Stimulated activated memory B cell treated with anti-CD40 and anti-IgM and Interleukin-4, amounts not matched to agents 10 μg/mL and 1 μg/mL and 100 μg/mL, for 72 hours (primary cell): ENCODE measurements around the gene GALNT2.

Source experiments
- ATAC-seq: fragments of 150-1000 bp; cut with Tn5 transposase; 2 replicates; pipeline ENCODE4 v1.10.0; 2021
- H3K27ac Mint-ChIP-seq: one replicate; pipeline ENCODE4 v1.8.0; 2022; ENCODE audit warnings: mild to moderate bottlenecking, mixed read lengths
- H3K27me3 Mint-ChIP-seq: one replicate; pipeline ENCODE4 v1.8.0; 2022; ENCODE audit warnings: mixed read lengths
- H3K36me3 Mint-ChIP-seq: one replicate; pipeline ENCODE4 v1.8.0; 2022; ENCODE audit warnings: mixed read lengths
- H3K4me1 Mint-ChIP-seq: one replicate; pipeline ENCODE4 v1.8.0; 2022; ENCODE audit warnings: mixed read lengths
- H3K4me3 Mint-ChIP-seq: one replicate; pipeline ENCODE4 v1.8.0; 2022; ENCODE audit warnings: mild to moderate bottlenecking, moderate library complexity, mixed read lengths
- H3K9me3 Mint-ChIP-seq: one replicate; pipeline ENCODE4 v1.8.0; 2022; ENCODE audit warnings: mixed read lengths

The GALNT2 gene

GRCh38 chr1:230313453-230314141, 246.6 kb downstream of the GALNT2 start:
- Mint-ChIP-seq H3K36me3 (no peaks in the 10 kb centered on the region), H3K27ac (no peak overlapping the region), H3K4me1 (peaks cover 6% of the 10 kb centered on the region), H3K27me3 (peaks cover 9% of the 10 kb centered on the region), H3K4me3 (no peak overlapping the region), H3K9me3 (no peaks in the 10 kb centered on the region)
- no peak for ATAC-seq

- no peaks in the 10 kb centered on the region for H3K36me3 Mint-ChIP-seq
- peaks cover 6% of the 10 kb centered on the region for H3K4me1 Mint-ChIP-seq
- no peaks in the 10 kb centered on the region for H3K9me3 Mint-ChIP-seq
- H3K27me3 Mint-ChIP-seq, result peaks cover 9% of the 10 kb centered on the region
- ATAC-seq, result no peak
- H3K4me3 Mint-ChIP-seq, result no peak overlapping the region
- H3K27ac Mint-ChIP-seq, result no peak overlapping the region
These were observed 247.1 kb downstream of the GALNT2 start for GRCh38 chr1:230314142-230314470.

- Mint-ChIP-seq H3K4me1 (peaks cover 6% of the 10 kb centered on the region), H3K36me3 (no peaks in the 10 kb centered on the region), H3K9me3 (no peaks in the 10 kb centered on the region), H3K4me3 (no peak overlapping the region), H3K27ac (no peak overlapping the region), H3K27me3 (peaks cover 9% of the 10 kb centered on the region)
- no peak for ATAC-seq
These were observed 248.1 kb downstream of the GALNT2 start for GRCh38 chr1:230315099-230315498.

- no peaks in the 10 kb centered on the region for H3K4me1 Mint-ChIP-seq
- H3K9me3 Mint-ChIP-seq, result no peaks in the 10 kb centered on the region
- no peak overlapping the region for H3K27ac Mint-ChIP-seq
- no peak for ATAC-seq
- peaks cover 3% of the 10 kb centered on the region for H3K27me3 Mint-ChIP-seq
- H3K36me3 Mint-ChIP-seq, result no peaks in the 10 kb centered on the region
- H3K4me3 Mint-ChIP-seq, result no peak overlapping the region
These were observed 250.1 kb downstream of the GALNT2 start for GRCh38 chr1:230316864-230317745.

- H3K36me3 Mint-ChIP-seq, result no peaks in the 10 kb centered on the region
- ATAC-seq, result no peak
- no peaks in the 10 kb centered on the region for H3K27me3 Mint-ChIP-seq
- no peaks in the 10 kb centered on the region for H3K9me3 Mint-ChIP-seq
- H3K4me1 Mint-ChIP-seq, result no peaks in the 10 kb centered on the region
- H3K27ac Mint-ChIP-seq, result no peak overlapping the region
- H3K4me3 Mint-ChIP-seq, result no peak overlapping the region
These were observed 251.1 kb downstream of the GALNT2 start for GRCh38 chr1:230317823-230318819.

GRCh38 chr1:230319014-230319747, 252.1 kb downstream of the GALNT2 start:
- Mint-ChIP-seq H3K4me1 (no peaks in the 10 kb centered on the region), H3K4me3 (no peak overlapping the region), H3K27me3 (no peaks in the 10 kb centered on the region), H3K36me3 (no peaks in the 10 kb centered on the region), H3K27ac (no peak overlapping the region), H3K9me3 (no peaks in the 10 kb centered on the region)
- no peak for ATAC-seq

GRCh38 chr1:230320804-230321203, 253.8 kb downstream of the GALNT2 start:
- Mint-ChIP-seq H3K27ac (no peak overlapping the region), H3K27me3 (no peaks in the 10 kb centered on the region), H3K4me3 (no peak overlapping the region), H3K9me3 (no peaks in the 10 kb centered on the region), H3K36me3 (no peaks in the 10 kb centered on the region), H3K4me1 (no peaks in the 10 kb centered on the region)
- ATAC-seq, result no peak

GRCh38 chr1:230321341-230321740, 254.3 kb downstream of the GALNT2 start:
- Mint-ChIP-seq H3K36me3 (no peaks in the 10 kb centered on the region), H3K27ac (no peak overlapping the region), H3K27me3 (no peaks in the 10 kb centered on the region), H3K4me3 (no peak overlapping the region), H3K4me1 (no peaks in the 10 kb centered on the region), H3K9me3 (no peaks in the 10 kb centered on the region)
- ATAC-seq, result no peak

GRCh38 chr1:230321741-230322420, 254.8 kb downstream of the GALNT2 start:
- H3K27ac Mint-ChIP-seq, result no peak overlapping the region
- no peaks in the 10 kb centered on the region for H3K9me3 Mint-ChIP-seq
- H3K4me3 Mint-ChIP-seq, result no peak overlapping the region
- H3K36me3 Mint-ChIP-seq, result no peaks in the 10 kb centered on the region
- H3K4me1 Mint-ChIP-seq, result no peaks in the 10 kb centered on the region
- no peak for ATAC-seq
- H3K27me3 Mint-ChIP-seq, result no peaks in the 10 kb centered on the region

GRCh38 chr1:230322421-230322756, 255.4 kb downstream of the GALNT2 start:
- Mint-ChIP-seq H3K36me3 (no peaks in the 10 kb centered on the region), H3K9me3 (no peaks in the 10 kb centered on the region), H3K4me3 (no peak overlapping the region), H3K4me1 (no peaks in the 10 kb centered on the region), H3K27me3 (no peaks in the 10 kb centered on the region), H3K27ac (no peak overlapping the region)
- ATAC-seq, result no peak

GRCh38 chr1:230322967-230323547, 256.0 kb downstream of the GALNT2 start:
- H3K36me3 Mint-ChIP-seq, result no peaks in the 10 kb centered on the region
- H3K4me1 Mint-ChIP-seq, result peaks cover 6% of the 10 kb centered on the region
- peaks cover 6% of the 10 kb centered on the region for H3K27me3 Mint-ChIP-seq
- no peaks in the 10 kb centered on the region for H3K9me3 Mint-ChIP-seq
- no peak overlapping the region for H3K4me3 Mint-ChIP-seq
- ATAC-seq, result no peak
- H3K27ac Mint-ChIP-seq, result no peak overlapping the region

- Mint-ChIP-seq H3K4me3 (no peak overlapping the region), H3K9me3 (no peaks in the 10 kb centered on the region), H3K27me3 (peaks cover 12% of the 10 kb centered on the region), H3K4me1 (peaks cover 12% of the 10 kb centered on the region), H3K27ac (no peak overlapping the region), H3K36me3 (no peaks in the 10 kb centered on the region)
- ATAC-seq, result no peak
These were observed 256.6 kb downstream of the GALNT2 start for GRCh38 chr1:230323686-230324085.

- ATAC-seq, result no peak
- Mint-ChIP-seq H3K4me3 (peak overlapping the region; percentile 46), H3K27me3 (peaks cover 12% of the 10 kb centered on the region), H3K36me3 (no peaks in the 10 kb centered on the region), H3K9me3 (no peaks in the 10 kb centered on the region), H3K4me1 (peaks cover 12% of the 10 kb centered on the region), H3K27ac (no peak overlapping the region)
These were observed 260.2 kb downstream of the GALNT2 start for GRCh38 chr1:230326971-230327891.
